Activated naive CD4-positive, alpha-beta T cell treated with anti-CD3 and anti-CD28 coated beads, Interleukin-2, amount 10 ng/mL, durations not matched to agents 7 days and 5 days (primary cell): ENCODE data around the gene CIAPIN1.

Experiments
- CTCF ChIA-PET: fragments of 350-600 bp; sonication (Branson Sonifier 250); formaldehyde crosslinking; loops from one replicate; lab custom pipeline; 2021; ENCODE audit warnings: antibody characterized with exemption; lab: Charles Lee
- DNase-seq: peaks from one replicate; pipeline ENCODE4 v3.0.0-alpha.2; 2020
- H3K27ac Mint-ChIP-seq: one replicate; pipeline ENCODE4 v1.8.0; 2021; ENCODE audit warnings: mild to moderate bottlenecking, moderate library complexity, mixed read lengths
- H3K27me3 Mint-ChIP-seq: one replicate; pipeline ENCODE4 v1.8.0; 2021; ENCODE audit warnings: mild to moderate bottlenecking, mixed read lengths
- H3K36me3 Mint-ChIP-seq: one replicate; pipeline ENCODE4 v1.8.0; 2021; ENCODE audit warnings: mixed read lengths
- H3K4me1 Mint-ChIP-seq: one replicate; pipeline ENCODE4 v1.8.0; 2021; ENCODE audit warnings: mixed read lengths
- H3K4me3 Mint-ChIP-seq: one replicate; pipeline ENCODE4 v1.8.0; 2021; ENCODE audit warnings: mild to moderate bottlenecking, moderate library complexity, mixed read lengths
- H3K9me3 Mint-ChIP-seq: one replicate; pipeline ENCODE4 v1.8.0; 2021; ENCODE audit warnings: mixed read lengths

CIAPIN1 gene

GRCh38 chr16:57472665-57473060 is 25.5 kb upstream of the CIAPIN1 start:
- Mint-ChIP-seq H3K36me3 (peaks cover 33% of the 10 kb centered on the region), H3K4me3 (no peak overlapping the region), H3K4me1 (peaks cover 25% of the 10 kb centered on the region), H3K27me3 (no peaks in the 10 kb centered on the region), H3K27ac (no peak overlapping the region), H3K9me3 (no peaks in the 10 kb centered on the region)
- no peak for DNase-seq
- CTCF ChIA-PET: interaction anchor here (0.6 to 9.5 kb wide), 5 partner anchors 10 to 56 kb away, joined by 3 to 79 read pairs (median 4); partner anchors contain the start of genes DOK4 and POLR2C

GRCh38 chr16:57471852-57472664 is 24.9 kb upstream of the CIAPIN1 start:
- DNase-seq: no peak
- H3K27me3 Mint-ChIP-seq: no peaks in the 10 kb centered on the region
- H3K9me3 Mint-ChIP-seq: no peaks in the 10 kb centered on the region
- H3K27ac Mint-ChIP-seq: peak overlapping the region; percentile 30
- CTCF ChIA-PET: interaction anchor here (0.6 to 9.5 kb wide), 4 partner anchors 15 to 55 kb away, joined by 3 to 79 read pairs (median 14); partner anchors contain the start of gene DOK4
- H3K4me3 Mint-ChIP-seq: no peak overlapping the region
- peaks cover 25% of the 10 kb centered on the region for H3K4me1 Mint-ChIP-seq
- peaks cover 36% of the 10 kb centered on the region for H3K36me3 Mint-ChIP-seq

- H3K36me3 Mint-ChIP-seq: peaks cover 36% of the 10 kb centered on the region
- no peak for DNase-seq
- no peaks in the 10 kb centered on the region for H3K9me3 Mint-ChIP-seq
- CTCF ChIA-PET: interaction anchor here (1.3 to 9.5 kb wide), 2 partner anchors 48 to 53 kb away, joined by 3 to 79 read pairs; no protein-coding TSS in a partner anchor
- H3K4me1 Mint-ChIP-seq: peaks cover 18% of the 10 kb centered on the region
- no peak overlapping the region for H3K27ac Mint-ChIP-seq
- no peak overlapping the region for H3K4me3 Mint-ChIP-seq
- H3K27me3 Mint-ChIP-seq: no peaks in the 10 kb centered on the region
Measured at GRCh38 chr16:57471209-57471608, 24.0 kb upstream of the CIAPIN1 start.

DNA sequence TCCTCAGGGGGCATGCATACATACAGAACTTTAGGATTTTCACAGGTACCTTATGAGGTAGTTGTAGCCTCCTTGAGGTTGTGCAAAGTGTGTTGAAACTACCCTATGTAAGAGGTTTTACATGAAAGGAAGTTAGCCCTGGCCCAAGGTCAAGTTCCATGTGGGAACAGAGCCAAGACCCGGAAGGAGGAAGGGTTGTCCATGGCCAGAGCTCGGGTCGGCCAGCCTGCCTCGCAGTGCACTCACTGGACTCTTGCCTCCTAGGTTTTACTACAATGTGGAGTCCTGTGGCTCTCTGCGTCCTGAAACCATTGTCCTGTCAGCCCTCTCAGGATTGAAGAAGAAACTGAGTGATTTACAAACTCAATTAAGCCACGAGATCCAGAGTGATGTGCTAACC is 23.5 kb upstream of the CIAPIN1 start:
- Mint-ChIP-seq H3K9me3 (no peaks in the 10 kb centered on the region), H3K4me1 (peaks cover 14% of the 10 kb centered on the region), H3K27me3 (no peaks in the 10 kb centered on the region), H3K4me3 (no peak overlapping the region), H3K36me3 (peaks cover 39% of the 10 kb centered on the region), H3K27ac (no peak overlapping the region)
- DNase-seq: no peak
- CTCF ChIA-PET: interaction anchor here (1.3 to 9.5 kb wide), 2 partner anchors 48 to 52 kb away, joined by 3 to 79 read pairs; no protein-coding TSS in a partner anchor

- Mint-ChIP-seq H3K4me1 (peaks cover 9% of the 10 kb centered on the region), H3K9me3 (no peaks in the 10 kb centered on the region), H3K27ac (no peak overlapping the region), H3K27me3 (no peaks in the 10 kb centered on the region), H3K36me3 (peaks cover 41% of the 10 kb centered on the region), H3K4me3 (no peak overlapping the region)
- CTCF ChIA-PET: interaction anchor here (1.3 to 9.5 kb wide), 2 partner anchors 49 to 51 kb away, joined by 3 to 79 read pairs; no protein-coding TSS in a partner anchor
- DNase-seq: no peak
Measured at GRCh38 chr16:57469917-57470470, 22.8 kb upstream of the CIAPIN1 start.

- peaks cover 47% of the 10 kb centered on the region for H3K36me3 Mint-ChIP-seq
- H3K27me3 Mint-ChIP-seq: no peaks in the 10 kb centered on the region
- H3K27ac Mint-ChIP-seq: no peak overlapping the region
- CTCF ChIA-PET: no interaction called here
- H3K9me3 Mint-ChIP-seq: no peaks in the 10 kb centered on the region
- no peak overlapping the region for H3K4me3 Mint-ChIP-seq
- DNase-seq: no peak
- H3K4me1 Mint-ChIP-seq: peaks cover 15% of the 10 kb centered on the region
Measured at GRCh38 chr16:57469046-57469445, 21.9 kb upstream of the CIAPIN1 start.

DNA sequence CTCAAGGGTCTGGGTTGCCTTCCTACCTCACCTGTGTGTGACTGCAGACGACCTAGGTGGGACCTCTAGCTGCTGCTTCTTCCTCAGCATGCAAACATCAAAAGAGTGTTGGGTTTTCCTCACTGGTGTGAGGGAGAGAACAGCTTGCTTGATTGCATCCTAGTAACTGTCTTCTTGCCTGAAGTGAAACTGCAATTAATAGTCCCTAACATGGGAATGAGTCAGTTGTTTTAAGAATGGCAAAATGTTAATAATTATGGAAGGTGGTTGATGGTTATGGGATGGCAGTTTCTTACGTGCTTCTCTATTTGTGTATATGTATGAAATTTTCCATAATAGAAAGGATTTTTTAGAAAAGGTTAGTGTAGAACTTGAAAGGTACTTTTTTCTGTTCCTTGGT is 21.2 kb upstream of the CIAPIN1 start:
- no peaks in the 10 kb centered on the region for H3K9me3 Mint-ChIP-seq
- DNase-seq: no peak
- CTCF ChIA-PET: no interaction called here
- H3K36me3 Mint-ChIP-seq: peaks cover 48% of the 10 kb centered on the region
- H3K4me1 Mint-ChIP-seq: peaks cover 22% of the 10 kb centered on the region
- no peaks in the 10 kb centered on the region for H3K27me3 Mint-ChIP-seq
- H3K27ac Mint-ChIP-seq: peak overlapping the region; percentile 55
- H3K4me3 Mint-ChIP-seq: no peak overlapping the region

GRCh38 chr16:57464523-57464922 is 17.3 kb upstream of the CIAPIN1 start:
- Mint-ChIP-seq H3K9me3 (no peaks in the 10 kb centered on the region), H3K27me3 (peaks cover 3% of the 10 kb centered on the region), H3K4me1 (peaks cover 28% of the 10 kb centered on the region), H3K27ac (no peak overlapping the region), H3K36me3 (peaks cover 34% of the 10 kb centered on the region), H3K4me3 (peak overlapping the region; percentile 100)
- no peak for DNase-seq
- CTCF ChIA-PET: interaction anchor here (1.5 to 2.0 kb wide), 4 partner anchors 9 to 56 kb away, joined by 5 to 11 read pairs (median 7); no protein-coding TSS in a partner anchor

DNA sequence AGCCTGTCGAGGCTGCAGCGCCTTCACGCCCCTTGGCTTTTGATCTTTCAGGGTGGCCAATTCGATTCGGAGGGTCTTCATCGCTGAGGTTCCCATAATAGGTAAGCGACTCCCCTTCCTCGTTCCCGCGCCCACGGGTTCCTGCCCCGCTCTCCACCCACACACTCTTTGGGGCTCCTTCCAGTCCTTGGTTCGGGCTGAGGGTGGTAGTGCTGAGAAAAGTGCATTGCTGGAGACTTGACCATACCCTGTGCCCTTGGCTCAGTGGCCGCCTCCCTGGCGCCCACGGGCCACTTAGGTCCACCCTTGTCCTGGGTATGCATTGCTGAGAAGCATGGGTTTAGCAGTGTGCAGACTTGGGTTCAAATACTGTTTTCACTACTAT is 15.8 kb upstream of the CIAPIN1 start:
- H3K4me3 Mint-ChIP-seq: peak overlapping the region; percentile 100
- H3K4me1 Mint-ChIP-seq: peaks cover 28% of the 10 kb centered on the region
- CTCF ChIA-PET: interaction anchor here (0.8 to 2.7 kb wide), 12 partner anchors 10 to 79 kb away, joined by 3 to 22 read pairs (median 4); partner anchors contain the start of genes CIAPIN1 and COQ9
- peaks cover 3% of the 10 kb centered on the region for H3K27me3 Mint-ChIP-seq
- H3K36me3 Mint-ChIP-seq: peaks cover 23% of the 10 kb centered on the region
- DNase-seq: no peak
- H3K9me3 Mint-ChIP-seq: no peaks in the 10 kb centered on the region
- peak overlapping the region; percentile 97 for H3K27ac Mint-ChIP-seq

DNA sequence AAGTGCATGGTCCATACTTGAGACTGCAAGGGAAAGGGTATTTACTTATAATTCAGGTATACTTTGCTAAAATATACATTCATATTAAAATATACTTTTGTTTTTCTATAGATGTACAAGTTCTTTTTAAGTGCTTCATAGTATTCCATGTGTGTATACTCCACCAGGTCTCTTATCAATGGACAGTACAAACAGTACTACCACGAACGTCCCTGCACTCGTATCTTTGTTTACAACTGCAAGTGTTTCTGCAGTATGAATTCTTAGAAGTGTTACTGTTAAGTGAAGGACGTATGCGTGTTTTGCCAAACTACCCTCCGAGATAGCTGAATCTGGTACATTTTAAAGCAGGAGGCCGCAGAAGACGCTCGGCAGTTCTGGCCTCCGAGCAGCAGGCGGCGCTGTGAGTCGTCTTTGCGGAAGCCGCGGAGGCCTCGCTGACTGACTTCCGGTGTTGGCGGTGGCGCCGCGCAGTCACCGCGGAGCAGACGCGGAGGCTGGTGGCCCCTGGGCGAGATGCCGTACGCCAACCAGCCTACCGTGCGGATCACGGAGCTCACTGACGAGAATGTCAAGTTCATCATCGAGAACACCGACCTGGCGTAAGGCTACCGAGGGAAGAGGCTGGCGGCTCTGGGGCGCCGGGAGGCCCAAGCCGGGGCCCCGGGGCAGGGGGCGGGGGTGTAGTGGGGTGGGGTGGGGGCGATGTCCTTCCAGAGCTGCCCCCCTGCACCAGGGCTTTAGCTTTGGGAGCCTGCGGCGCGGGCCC is 15.2 kb upstream of the CIAPIN1 start, which contains the start of gene POLR2C:
TSS of gene POLR2C (plus strand) at position 471 of the 769 bp plus-strand sequence. CDS start at position 517, 46 bp downstream.
- peak; percentile 94 for DNase-seq
- CTCF ChIA-PET: interaction anchor here (0.7 to 2.7 kb wide), 16 partner anchors 11 to 80 kb away, joined by 3 to 22 read pairs (median 4); partner anchors contain the start of genes CIAPIN1 and COQ9
- Mint-ChIP-seq H3K27ac (peak within 1 kb of the TSS; percentile 97), H3K4me3 (peak within 1 kb of the TSS; percentile 100), H3K4me1 (peaks cover 28% of the 10 kb centered on the region), H3K27me3 (peaks cover 3% of the 10 kb centered on the region), H3K9me3 (no peaks in the 10 kb centered on the region), H3K36me3 (peaks cover 19% of the 10 kb centered on the region)

- peaks cover 20% of the 10 kb centered on the region for H3K4me1 Mint-ChIP-seq
- no peak overlapping the region for H3K27ac Mint-ChIP-seq
- H3K27me3 Mint-ChIP-seq: no peaks in the 10 kb centered on the region
- H3K9me3 Mint-ChIP-seq: no peaks in the 10 kb centered on the region
- CTCF ChIA-PET: interaction anchor here (1.1 kb wide), 2 partner anchors 9 to 10 kb away, joined by 3 to 5 read pairs; partner anchors contain the start of gene POLR2C
- H3K36me3 Mint-ChIP-seq: peaks cover 28% of the 10 kb centered on the region
- no peak overlapping the region for H3K4me3 Mint-ChIP-seq
- no peak for DNase-seq
Measured at GRCh38 chr16:57452021-57452420, 4.8 kb upstream of the CIAPIN1 start.

- peak overlapping the region; percentile 94 for H3K4me3 Mint-ChIP-seq
- H3K27ac Mint-ChIP-seq: peak overlapping the region; percentile 89
- H3K27me3 Mint-ChIP-seq: no peaks in the 10 kb centered on the region
- H3K9me3 Mint-ChIP-seq: no peaks in the 10 kb centered on the region
- peaks cover 13% of the 10 kb centered on the region for H3K36me3 Mint-ChIP-seq
- peak; percentile 52 for DNase-seq
- CTCF ChIA-PET: interaction anchor here (1.1 to 3.0 kb wide), 4 partner anchors 13 to 74 kb away, joined by 6 to 25 read pairs (median 10); partner anchors contain the start of gene POLR2C
- H3K4me1 Mint-ChIP-seq: peaks cover 38% of the 10 kb centered on the region
Measured at GRCh38 chr16:57446531-57447185, 527 bp downstream of the CIAPIN1 start.

DNA sequence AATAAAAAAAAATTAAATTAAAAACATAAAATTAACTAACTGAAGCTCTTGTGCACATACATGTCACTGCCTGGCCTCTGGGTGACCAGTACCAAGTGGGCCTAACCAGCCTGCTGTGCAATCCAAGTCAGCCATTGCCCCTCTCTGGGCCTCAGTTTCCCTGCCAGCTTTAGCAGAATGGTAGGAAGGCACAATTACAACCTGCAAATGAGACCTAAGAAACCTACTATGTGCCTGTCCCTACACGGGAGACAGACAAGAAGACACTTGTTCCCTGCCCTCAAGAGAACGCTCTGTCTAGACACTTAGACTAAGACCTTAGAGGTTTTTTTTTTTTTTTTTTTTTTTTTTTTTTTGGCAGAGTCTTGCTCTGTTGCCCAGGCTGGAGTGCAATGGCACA is 1.7 kb downstream of the CIAPIN1 start:
- Mint-ChIP-seq H3K27ac (no peak overlapping the region), H3K4me3 (peak overlapping the region; percentile 33), H3K36me3 (peaks cover 16% of the 10 kb centered on the region), H3K27me3 (no peaks in the 10 kb centered on the region), H3K4me1 (peaks cover 38% of the 10 kb centered on the region), H3K9me3 (peaks cover 7% of the 10 kb centered on the region)
- CTCF ChIA-PET: interaction anchor here (1.1 to 2.5 kb wide), 2 partner anchors 16 to 28 kb away, joined by 4 to 14 read pairs; partner anchors contain the start of gene POLR2C
- no peak for DNase-seq
